GM12872 (cell line): Measurements from ENCODE around the gene AGBL3.

ENCODE experiments used
- TF ChIP-seq, protein P1 (sequence below): IDR thresholded peaks from 3 replicates; pipeline ENCODE4 v1.5.1; 2011; ENCODE audit warnings: low read depth, mild to moderate bottlenecking, low read length, moderate library complexity; ENCODE audit not compliant: insufficient read depth

AGBL3 gene

GRCh38 chr7:135181929-135182678 is 195.8 kb downstream of the AGBL3 start:
- TF ChIP-seq, protein P1, sequence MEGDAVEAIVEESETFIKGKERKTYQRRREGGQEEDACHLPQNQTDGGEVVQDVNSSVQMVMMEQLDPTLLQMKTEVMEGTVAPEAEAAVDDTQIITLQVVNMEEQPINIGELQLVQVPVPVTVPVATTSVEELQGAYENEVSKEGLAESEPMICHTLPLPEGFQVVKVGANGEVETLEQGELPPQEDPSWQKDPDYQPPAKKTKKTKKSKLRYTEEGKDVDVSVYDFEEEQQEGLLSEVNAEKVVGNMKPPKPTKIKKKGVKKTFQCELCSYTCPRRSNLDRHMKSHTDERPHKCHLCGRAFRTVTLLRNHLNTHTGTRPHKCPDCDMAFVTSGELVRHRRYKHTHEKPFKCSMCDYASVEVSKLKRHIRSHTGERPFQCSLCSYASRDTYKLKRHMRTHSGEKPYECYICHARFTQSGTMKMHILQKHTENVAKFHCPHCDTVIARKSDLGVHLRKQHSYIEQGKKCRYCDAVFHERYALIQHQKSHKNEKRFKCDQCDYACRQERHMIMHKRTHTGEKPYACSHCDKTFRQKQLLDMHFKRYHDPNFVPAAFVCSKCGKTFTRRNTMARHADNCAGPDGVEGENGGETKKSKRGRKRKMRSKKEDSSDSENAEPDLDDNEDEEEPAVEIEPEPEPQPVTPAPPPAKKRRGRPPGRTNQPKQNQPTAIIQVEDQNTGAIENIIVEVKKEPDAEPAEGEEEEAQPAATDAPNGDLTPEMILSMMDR, result no peak

- TF ChIP-seq, protein P1, result no peak
These were observed 197.2 kb downstream of the AGBL3 start for GRCh38 chr7:135183478-135183877.

- TF ChIP-seq, protein P1, result no peak
These were observed 198.0 kb downstream of the AGBL3 start for GRCh38 chr7:135184254-135184841.
